HG03095 (cell line): ENCODE data around the gene SLC22A3.

Experiments used
- ATAC-seq: cut with Tn5 transposase; IDR thresholded peaks from one replicate; pipeline ENCODE4 v1.9.1; 2021; ENCODE audit warnings: moderate library complexity; ENCODE audit not compliant: unreplicated experiment

Gene SLC22A3

DNA sequence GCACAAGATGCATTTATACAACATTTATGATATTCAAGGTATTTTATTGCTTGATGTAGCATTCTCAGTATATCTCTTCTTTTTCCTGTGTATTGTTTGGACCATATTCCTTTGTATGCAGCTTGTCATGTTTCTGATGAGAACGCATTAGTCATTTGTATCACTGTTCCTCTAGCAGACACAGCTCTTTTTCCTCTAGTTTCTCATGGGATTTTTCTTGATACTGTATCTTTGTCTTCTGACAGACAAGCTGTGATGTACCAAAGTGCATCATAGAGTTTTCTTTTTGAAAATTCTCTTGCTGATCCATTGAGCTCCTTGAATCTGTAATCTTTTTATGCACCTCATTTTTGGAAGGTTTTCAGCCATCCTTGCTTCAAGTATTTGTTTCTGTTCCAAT is 140.9 kb downstream of the SLC22A3 start:
- no peak for ATAC-seq

DNA sequence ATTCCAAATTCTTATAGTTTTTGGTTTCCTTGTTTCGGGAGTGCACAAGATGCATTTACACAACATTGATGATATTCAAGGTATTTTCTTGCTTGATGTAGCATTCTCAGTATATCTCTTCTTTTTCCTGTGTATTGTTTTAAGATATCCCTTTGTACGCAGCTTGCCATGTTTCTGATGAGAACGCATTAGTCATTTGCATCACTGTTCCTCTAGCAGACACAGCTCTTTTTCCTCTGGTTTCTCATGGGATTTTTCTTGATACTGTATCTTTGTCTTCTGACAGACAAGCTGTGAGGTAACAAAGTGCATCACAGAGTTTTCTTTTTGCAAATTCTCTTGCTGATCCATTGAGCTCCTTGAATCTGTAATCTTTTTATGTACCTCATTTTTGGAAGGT is 146.4 kb downstream of the SLC22A3 start:
- ATAC-seq: no peak

DNA sequence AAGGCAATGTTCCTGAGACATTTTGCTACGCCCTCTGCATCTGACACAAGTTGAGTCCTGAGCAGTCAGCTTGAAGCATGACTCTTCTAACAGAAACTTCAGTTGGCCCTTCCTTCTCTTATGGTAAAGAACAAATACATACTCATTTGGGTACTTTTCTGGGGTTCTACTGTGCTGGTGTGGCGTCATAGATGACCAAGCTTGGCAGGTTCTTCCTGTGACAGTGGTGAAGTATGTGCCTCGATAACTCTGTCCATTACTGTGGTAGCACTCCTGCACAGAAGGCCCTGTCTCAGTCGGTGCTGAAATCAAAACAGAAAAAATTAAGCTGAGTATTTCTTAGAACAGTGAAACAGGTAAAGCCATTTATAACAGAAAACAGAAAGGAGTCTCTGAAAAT is 152.5 kb downstream of the SLC22A3 start:
- no peak for ATAC-seq
